A549 (cell line): ENCODE data around the gene SLC28A3. TPM values are rescaled to one million over a fixed set of nuclear protein-coding genes. Genes with fewer than 3 reads are reported as not detected.

Experiments
- ATAC-seq, 2 experiments: fragments of 200-7000 bp in 1 of 2; fragments of >200 bp in 1 of 2; cut with Nextera tagmentation in 1 of 2; cut with Tn5 transposase in 1 of 2; 3 replicates each; pipeline versions ENCODE4 v1.8.0 to v1.9.1; 2018 to 2020; ENCODE audit warnings: mild to moderate bottlenecking in 1 of 2, moderate library complexity in 1 of 2
- CTCF ChIA-PET: fragments of 300-600 bp; sonication (Branson Sonifier 250); formaldehyde crosslinking; extraction: SDS; loops from one replicate; lab custom pipeline; 2021; ENCODE audit warnings: antibody characterized with exemption, inconsistent platforms; lab: Yijun Ruan, JAX
- POLR2A ChIA-PET: fragments of 350-600 bp; formaldehyde crosslinking; extraction: SDS; loops from one replicate; lab custom pipeline; 2021; ENCODE audit warnings: antibody characterized with exemption, inconsistent platforms; lab: Yijun Ruan, JAX
- DNase-seq, 2 experiments: peaks; one replicate each; pipeline versions ENCODE4 v3.0.0 to v3.0.0-alpha.2; 2011 to 2016; ENCODE audit warnings: low read depth in 1 of 2, low spot score in 1 of 2
- FAIRE-seq: peaks from 2 replicates; lab custom pipeline; 2011; peaks lifted over from hg19 to GRCh38; lab: Jason Lieb, UNC
- H3K27ac ChIP-seq, 2 experiments: fragments of >200 bp; sonication (Bioruptor Twin); formaldehyde crosslinking; 3 replicates each; pipeline ENCODE4 v1.5.1; 2016 to 2017
- H3K4me1 ChIP-seq: fragments of >200 bp; sonication (Bioruptor Twin); formaldehyde crosslinking; 3 replicates; pipeline ENCODE4 v1.6.1; 2016
- H3K4me2 ChIP-seq: fragments of >200 bp; sonication (Bioruptor Twin); formaldehyde crosslinking; 3 replicates; pipeline ENCODE4 v1.6.1; 2016
- H3K4me3 ChIP-seq: fragments of >200 bp; sonication (Bioruptor Twin); formaldehyde crosslinking; 3 replicates; pipeline ENCODE4 v1.5.1; 2016
- H3K9me3 ChIP-seq: fragments of >200 bp; sonication (Bioruptor Twin); formaldehyde crosslinking; 3 replicates; pipeline ENCODE4 v1.6.1; 2016
- ATOH8 ChIP-seq: fragments of 250-450 bp; sonication (Bioruptor Pico); IDR thresholded peaks from 2 replicates; pipeline ENCODE4 v1.5.0; 2020; ENCODE audit warnings: low read depth, mild to moderate bottlenecking, moderate library complexity
- BCL3 ChIP-seq: fragments of >200 bp; sonication (Bioruptor Twin); formaldehyde crosslinking; IDR thresholded peaks from 3 replicates; pipeline ENCODE4 v1.6.1; 2016
- BHLHE40 ChIP-seq: IDR thresholded peaks from 2 replicates; pipeline ENCODE4 v1.6.1; 2012; ENCODE audit warnings: low read depth, low read length, inconsistent platforms
- CHD2 ChIP-seq: fragments of 150-350 bp; IDR thresholded peaks from 2 replicates; pipeline ENCODE4 v1.6.1; 2014; ENCODE audit warnings: low read length; ENCODE audit not compliant: partially characterized antibody
- CTCF ChIP-seq: fragments of >200 bp; sonication (Bioruptor Twin); formaldehyde crosslinking; IDR thresholded peaks from 3 replicates; pipeline ENCODE4 v1.5.1; 2016
- EHF ChIP-seq: fragments of 250-450 bp; sonication (Bioruptor Pico); IDR thresholded peaks from 2 replicates; pipeline ENCODE4 v1.5.0; 2020; ENCODE audit warnings: mild to moderate bottlenecking
- EHMT2 ChIP-seq: fragments of 200-600 bp; sonication (generic); IDR thresholded peaks from 2 replicates; pipeline ENCODE4 v1.6.1; 2016; ENCODE audit warnings: antibody characterized with exemption, low read depth, mild to moderate bottlenecking, moderate library complexity
- ELK1 ChIP-seq: fragments of 150-350 bp; IDR thresholded peaks from 2 replicates; pipeline ENCODE4 v1.6.1; 2014; ENCODE audit warnings: low read depth, mild to moderate bottlenecking, low read length
- EP300 ChIP-seq, 2 experiments: fragments of >200 bp; sonication (Bioruptor Twin); formaldehyde crosslinking; IDR thresholded peaks; 2 replicates in 1 of 2; 3 replicates in 1 of 2; pipeline ENCODE4 v1.6.1; 2016 to 2017
- FOSB ChIP-seq: fragments of 250-450 bp; sonication (Bioruptor Pico); IDR thresholded peaks from 2 replicates; pipeline ENCODE4 v1.5.0; 2020; ENCODE audit warnings: mild to moderate bottlenecking, moderate library complexity
- GATA3 ChIP-seq: IDR thresholded peaks from 2 replicates; pipeline ENCODE4 v1.6.1; 2012; ENCODE audit warnings: borderline replicate concordance
- HEYL ChIP-seq: fragments of 250-450 bp; sonication (Bioruptor Pico); IDR thresholded peaks from 2 replicates; pipeline ENCODE4 v1.8.0; 2021; ENCODE audit warnings: mild to moderate bottlenecking, moderate library complexity
- HMGXB4 ChIP-seq: fragments of 250-450 bp; sonication (Bioruptor Pico); IDR thresholded peaks from 2 replicates; pipeline ENCODE4 v1.5.0; 2021; ENCODE audit warnings: mild to moderate bottlenecking, moderate library complexity, borderline replicate concordance
- HOXA7 ChIP-seq: fragments of 250-450 bp; sonication (Bioruptor Pico); IDR thresholded peaks from 2 replicates; pipeline ENCODE4 v1.5.0; 2020; ENCODE audit warnings: mild to moderate bottlenecking, moderate library complexity
- HOXB5 ChIP-seq: fragments of 250-450 bp; sonication (Bioruptor Pico); IDR thresholded peaks from 2 replicates; pipeline ENCODE4 v1.5.0; 2020; ENCODE audit warnings: mild to moderate bottlenecking, moderate library complexity
- JUNB ChIP-seq: fragments of >200 bp; sonication (Bioruptor Twin); formaldehyde crosslinking; IDR thresholded peaks from 2 replicates; pipeline ENCODE4 v1.6.1; 2016
- KDM5A ChIP-seq: fragments of 200-600 bp; sonication (generic); IDR thresholded peaks from 2 replicates; pipeline ENCODE4 v1.6.1; 2016; ENCODE audit warnings: antibody characterized with exemption, mild to moderate bottlenecking
- MAZ ChIP-seq: fragments of 150-350 bp; IDR thresholded peaks from 2 replicates; pipeline ENCODE4 v1.6.1; 2014; ENCODE audit warnings: antibody characterized with exemption, low read depth, low read length, borderline replicate concordance
- NFE2L2 ChIP-seq: fragments of 150-350 bp; conservative IDR thresholded peaks from 2 replicates; pipeline ENCODE4 v1.6.1; 2014; ENCODE audit warnings: low read length
- PBX3 ChIP-seq: IDR thresholded peaks from 2 replicates; pipeline ENCODE4 v1.6.1; 2012
- RCOR1 ChIP-seq: fragments of 150-350 bp; IDR thresholded peaks from 2 replicates; pipeline ENCODE4 v1.6.1; 2014; ENCODE audit warnings: antibody characterized with exemption, low read length, low read depth
- RFX5 ChIP-seq: fragments of 450-650 bp; IDR thresholded peaks from 2 replicates; pipeline ENCODE4 v1.7.1; 2014; ENCODE audit warnings: antibody characterized with exemption, mild to moderate bottlenecking, moderate library complexity
- ZNF302 ChIP-seq: fragments of 250-450 bp; sonication (Bioruptor Pico); IDR thresholded peaks from 2 replicates; pipeline ENCODE4 v1.9.0; 2021; ENCODE audit warnings: inconsistent platforms, mild to moderate bottlenecking, moderate library complexity
- WGBS: methylation state at CpG from one replicate; pipeline ENCODE4 v1.1.6; 2017; ENCODE audit errors: missing lambda C conversion rate; 5-methylcytosine and 5-hydroxymethylcytosine counted together
- polyA plus RNA-seq, 4 experiments: library from polyadenylated mRNA; depleted of rRNA in 3 of 4; stranded (reverse); fragments of >200 nt; fragmentation: RNase III in 1 of 4; extraction: RNeasy Plus Mini Kit Qiagen cat#74134 plus additional on column Dnase treatment in 1 of 4; gene quantifications; 2 replicates in 3 of 4; 3 replicates in 1 of 4; pipeline ENCODE4 v1.2.3, GENCODE V29; 2011 to 2017

Gene SLC28A3
- polyA plus RNA-seq, 2 of the 4 experiments (the other 2 are of a cell fraction) = not detected

- DNase-seq (no peak), ATAC-seq (no peak), FAIRE-seq (no peak)
- WGBS = 40% methylated on average over 2 of the region's 2 CpGs
- H3K9me3 ChIP-seq = no peaks in the 10 kb centered on the region
- no peak overlapping the region for H3K4me2 ChIP-seq
- H3K4me1 ChIP-seq = no peaks in the 10 kb centered on the region
- no peak overlapping the region for H3K4me3 ChIP-seq
- ChIA-PET CTCF (no interaction called here), POLR2A (no interaction called here)
- TF ChIP-seq KDM5A (no peak), CHD2 (no peak), ZNF302 (CRISPR knock-in tag) (no peak), JUNB (no peak), MAZ (no peak), FOSB (CRISPR knock-in tag) (no peak)
- no peak overlapping the region; a peak in 1 of 6 replicates for H3K27ac ChIP-seq
These were observed 34.0 kb upstream of the SLC28A3 start for GRCh38 chr9:84374516-84374915.

- Histone ChIP-seq H3K4me2 (no peak overlapping the region), H3K4me1 (no peaks in the 10 kb centered on the region), H3K9me3 (no peaks in the 10 kb centered on the region), H3K27ac (no peak overlapping the region), H3K4me3 (no peak overlapping the region)
- no peak for DNase-seq
- ChIA-PET CTCF (interaction anchor here (0.6 kb wide), 1 partner anchor 10 kb away, joined by 4 read pairs; no protein-coding TSS in a partner anchor), POLR2A (no interaction called here)
- 10% methylated on average over 4 of the region's 4 CpGs for WGBS
- no peak for TF ChIP-seq CTCF
- no peak for TF ChIP-seq ATOH8
- no peak for TF ChIP-seq EHF
- no peak for TF ChIP-seq PBX3
- TF ChIP-seq ZNF302 (CRISPR knock-in tag) = no peak
- no peak for TF ChIP-seq BCL3
- no peak for TF ChIP-seq EHMT2
- no peak for TF ChIP-seq EP300 (IDR thresholded peaks at IDR 0.05)
- no peak for TF ChIP-seq ELK1
- no peak for TF ChIP-seq NFE2L2
- no peak for TF ChIP-seq BHLHE40
- no peak for TF ChIP-seq JUNB
- no peak for TF ChIP-seq HEYL
- TF ChIP-seq HMGXB4 = no peak
- no peak for TF ChIP-seq RCOR1
- TF ChIP-seq HOXA7 = no peak
- TF ChIP-seq RFX5 = no peak
- TF ChIP-seq GATA3 = no peak
- TF ChIP-seq CHD2 = no peak
- no peak for TF ChIP-seq HOXB5
- ATAC-seq = no peak
- FAIRE-seq = no peak
These were observed 33.5 kb upstream of the SLC28A3 start for GRCh38 chr9:84374013-84374412.
